Measurements from ENCODE around the gene ANKRD39.

ANKRD39 gene

DNA sequence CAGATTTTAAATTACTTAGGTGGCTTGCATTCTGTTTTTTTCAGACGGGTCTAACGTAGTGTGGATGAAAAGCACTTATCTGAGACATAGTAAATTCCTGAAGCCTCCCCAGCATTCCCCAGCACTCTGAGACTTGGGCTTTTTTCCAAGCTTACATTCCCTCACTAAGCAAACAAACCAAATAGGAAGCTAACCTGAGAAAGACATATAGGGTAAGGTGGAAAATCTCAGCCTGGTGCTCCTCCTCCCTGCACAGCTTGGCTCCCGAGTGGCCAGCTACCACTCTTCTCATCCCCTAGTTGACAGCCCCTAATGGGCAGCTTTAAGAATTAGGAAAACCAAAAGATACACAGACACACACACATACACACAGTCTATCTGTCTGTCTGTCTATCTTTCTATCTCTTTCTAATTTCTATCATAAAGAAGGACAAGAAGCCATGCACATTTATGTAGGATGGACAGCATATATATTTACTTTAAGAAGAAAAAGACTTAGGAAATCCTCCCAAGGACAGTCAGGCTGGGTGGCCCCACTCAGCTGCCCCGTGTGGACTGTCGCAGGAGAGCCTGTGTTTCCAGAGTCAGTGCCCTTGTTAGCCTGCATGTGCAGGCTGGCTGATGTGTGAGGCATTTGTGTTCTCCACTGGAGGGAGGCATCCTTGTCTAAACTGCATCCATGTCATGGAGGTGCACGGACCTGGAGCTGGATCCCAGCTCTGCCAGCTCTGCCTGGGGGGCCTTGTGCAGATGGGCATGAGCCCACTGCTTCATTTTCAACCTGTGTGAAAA, 33.5 kb downstream of the ANKRD39 start:
- no peak for TF ChIP-seq ZNF274 (IDR thresholded peaks at IDR 0.05; ENCODE audit: low read depth, low read length)
- no peak overlapping the region for H3K4me3 ChIP-seq (ENCODE audit: low read length)

DNA sequence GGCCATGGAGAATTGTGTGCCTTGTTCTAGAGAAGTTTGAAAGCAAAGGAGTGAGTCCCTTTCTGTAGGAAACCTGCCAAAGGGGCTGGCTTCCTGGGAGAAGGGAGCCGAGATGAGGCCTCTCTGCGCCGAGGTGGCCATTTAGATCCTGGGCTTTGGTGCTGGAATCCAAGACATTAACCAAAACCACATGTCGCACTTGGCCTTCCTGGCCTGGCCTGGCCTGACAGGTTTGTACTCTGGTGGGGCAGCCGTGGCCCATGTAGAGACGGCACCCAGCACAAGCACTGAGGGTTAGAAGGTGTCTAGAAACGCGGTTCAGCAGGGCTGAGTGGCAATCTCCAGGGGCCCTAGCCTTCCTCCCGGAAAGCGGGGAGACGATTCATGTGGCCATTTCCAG, 34.6 kb downstream of the ANKRD39 start:
- H3K4me3 ChIP-seq (ENCODE audit: low read length) = no peak overlapping the region
- no peak for TF ChIP-seq ZNF274 (IDR thresholded peaks at IDR 0.05; ENCODE audit: low read depth, low read length)

DNA sequence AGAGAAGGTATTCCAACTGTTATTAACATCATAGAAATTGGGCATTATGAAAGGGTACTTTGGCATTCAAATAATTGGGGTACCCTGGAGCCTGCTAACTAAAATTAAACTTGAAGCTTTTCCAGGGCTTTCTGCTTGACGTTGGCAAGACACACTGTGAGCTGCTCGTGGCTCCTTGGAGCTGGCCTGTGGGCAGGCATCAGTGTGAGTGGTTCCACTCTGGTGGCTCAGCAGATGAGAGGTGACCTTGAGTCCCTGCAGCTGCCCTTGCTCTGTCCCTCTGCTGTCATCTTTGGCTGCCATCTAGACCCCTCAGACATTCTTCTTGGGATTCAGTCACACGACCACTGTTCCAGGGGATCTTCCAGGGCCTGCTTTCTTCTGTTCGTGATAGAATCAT, 35.0 kb downstream of the ANKRD39 start:
- TF ChIP-seq ZNF274 (IDR thresholded peaks at IDR 0.05; ENCODE audit: low read depth, low read length) = no peak
- H3K4me3 ChIP-seq (ENCODE audit: low read length) = no peak overlapping the region

DNA sequence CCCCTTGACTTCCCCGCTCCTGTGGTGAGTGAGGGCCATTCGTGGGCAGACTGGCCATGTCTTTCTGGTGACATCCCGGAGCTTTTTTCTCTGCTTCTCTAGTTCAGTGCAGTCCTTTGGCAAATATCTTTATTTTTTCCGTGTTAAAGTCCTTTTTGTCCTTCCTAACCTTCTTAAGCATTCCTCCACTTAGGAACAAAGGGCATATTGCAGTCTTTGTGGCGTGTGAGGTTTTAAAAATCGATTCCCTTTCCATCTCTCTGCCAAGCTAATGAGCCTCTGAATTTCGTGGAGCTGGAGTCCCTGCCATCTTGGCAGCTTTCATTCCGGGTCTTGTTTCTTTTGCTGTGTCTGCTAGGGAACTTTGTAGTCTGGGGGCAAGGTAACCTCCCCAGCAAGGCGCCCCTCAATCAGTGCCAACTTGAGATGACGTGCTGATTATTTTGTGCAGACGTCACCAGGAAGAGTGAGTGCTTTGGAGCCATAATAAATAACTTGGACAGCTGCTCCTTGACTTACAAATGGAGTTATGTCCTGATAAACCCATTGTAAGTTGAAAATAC, 36.6 kb downstream of the ANKRD39 start:
- no peak for TF ChIP-seq ZNF274 (IDR thresholded peaks at IDR 0.05; ENCODE audit: low read depth, low read length)
- H3K4me3 ChIP-seq (ENCODE audit: low read length) = no peak overlapping the region

DNA sequence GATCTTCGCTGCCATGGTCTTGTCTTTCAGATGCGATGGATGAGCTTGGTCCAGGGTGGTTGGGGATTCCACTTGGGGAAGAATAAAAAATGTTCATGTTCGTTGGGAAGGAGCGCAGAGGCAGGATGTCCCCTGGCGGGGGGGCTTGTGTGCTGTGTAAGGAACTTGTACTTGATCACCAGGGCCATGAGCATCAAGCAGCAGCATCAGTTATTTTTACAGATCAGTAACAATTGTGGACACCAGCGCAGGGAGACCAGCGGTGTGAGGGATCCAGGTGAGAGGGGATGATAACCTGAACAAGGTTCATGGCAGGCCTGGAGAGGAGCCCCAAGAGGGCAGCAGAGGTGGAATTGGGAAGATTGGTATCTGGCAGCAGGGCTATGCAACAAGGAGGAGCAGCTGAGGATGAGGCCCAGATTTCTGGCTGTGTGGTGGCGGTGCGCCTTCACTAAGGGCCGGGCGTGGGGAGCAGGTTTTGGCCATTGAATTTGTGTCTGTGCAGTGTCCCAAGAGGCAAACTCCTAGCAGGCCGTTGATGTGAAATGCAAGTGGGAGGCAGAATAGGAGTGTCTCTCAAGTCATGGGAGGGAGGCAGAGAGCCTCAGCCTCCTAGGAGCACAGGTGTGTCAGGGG, 37.8 kb downstream of the ANKRD39 start:
- no peak for TF ChIP-seq ZNF274 (IDR thresholded peaks at IDR 0.05; ENCODE audit: low read depth, low read length)
- no peak overlapping the region for H3K4me3 ChIP-seq (ENCODE audit: low read length)

DNA sequence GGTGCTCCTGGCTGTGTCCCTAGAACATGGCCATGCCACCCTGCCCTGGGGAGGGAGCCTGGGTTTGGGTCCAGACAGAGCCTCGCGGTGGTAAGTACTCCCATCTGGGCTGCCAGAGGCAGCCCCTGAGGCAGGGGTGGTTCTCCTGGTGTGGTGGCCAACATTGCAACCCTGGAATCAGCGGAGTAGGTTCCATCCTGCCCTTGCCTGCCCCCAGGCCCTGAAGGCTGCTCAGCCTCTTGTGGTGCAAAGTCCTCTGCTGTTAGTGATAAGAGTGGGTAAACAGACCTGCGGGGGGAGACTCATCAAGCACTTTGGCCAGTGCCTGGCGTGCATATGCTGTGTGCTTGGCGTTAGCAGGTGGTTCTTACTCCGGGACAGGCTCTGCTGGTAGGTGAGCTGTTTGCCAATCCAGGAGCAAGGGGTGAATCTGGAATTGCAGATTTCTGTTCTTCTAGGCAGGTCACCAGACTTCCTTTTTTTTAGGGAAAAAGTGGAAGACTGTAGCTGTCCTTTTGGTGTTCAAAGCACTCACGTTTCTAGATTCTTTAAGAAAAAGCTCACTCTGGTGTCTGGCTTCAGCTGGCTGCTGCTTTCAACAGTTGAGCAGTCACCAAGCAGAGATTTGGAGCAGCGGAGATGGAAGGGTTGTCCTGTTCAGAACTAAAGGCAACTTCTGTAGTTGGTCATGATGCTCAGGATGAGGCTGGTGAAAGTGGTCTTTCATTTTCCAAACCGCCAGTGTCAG, 38.5 kb downstream of the ANKRD39 start:
- H3K4me3 ChIP-seq (ENCODE audit: low read length) = no peak overlapping the region
- no peak for TF ChIP-seq ZNF274 (IDR thresholded peaks at IDR 0.05; ENCODE audit: low read depth, low read length)

DNA sequence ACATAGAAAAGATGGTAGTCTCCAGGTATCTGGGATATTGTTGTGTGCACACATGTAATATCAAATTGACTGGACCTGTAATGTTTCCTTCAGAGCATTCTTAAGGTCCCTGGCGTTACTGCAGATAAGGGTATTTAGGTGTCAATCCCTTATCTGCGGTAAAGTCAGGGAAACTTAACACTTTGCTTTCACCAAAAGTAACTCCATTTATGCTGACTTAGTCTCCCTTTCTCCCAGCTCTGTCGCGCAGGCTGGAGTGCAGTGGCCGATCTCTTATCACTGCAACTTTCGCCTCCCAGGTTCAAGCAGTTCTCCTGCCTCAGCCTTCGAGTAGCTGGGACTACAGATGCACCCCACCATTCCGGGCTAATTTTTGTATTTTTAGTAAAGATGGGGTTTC, 39.9 kb downstream of the ANKRD39 start:
- no peak for TF ChIP-seq ZNF274 (IDR thresholded peaks at IDR 0.05; ENCODE audit: low read depth, low read length)
- H3K4me3 ChIP-seq (ENCODE audit: low read length) = peak overlapping the region; percentile 74

DNA sequence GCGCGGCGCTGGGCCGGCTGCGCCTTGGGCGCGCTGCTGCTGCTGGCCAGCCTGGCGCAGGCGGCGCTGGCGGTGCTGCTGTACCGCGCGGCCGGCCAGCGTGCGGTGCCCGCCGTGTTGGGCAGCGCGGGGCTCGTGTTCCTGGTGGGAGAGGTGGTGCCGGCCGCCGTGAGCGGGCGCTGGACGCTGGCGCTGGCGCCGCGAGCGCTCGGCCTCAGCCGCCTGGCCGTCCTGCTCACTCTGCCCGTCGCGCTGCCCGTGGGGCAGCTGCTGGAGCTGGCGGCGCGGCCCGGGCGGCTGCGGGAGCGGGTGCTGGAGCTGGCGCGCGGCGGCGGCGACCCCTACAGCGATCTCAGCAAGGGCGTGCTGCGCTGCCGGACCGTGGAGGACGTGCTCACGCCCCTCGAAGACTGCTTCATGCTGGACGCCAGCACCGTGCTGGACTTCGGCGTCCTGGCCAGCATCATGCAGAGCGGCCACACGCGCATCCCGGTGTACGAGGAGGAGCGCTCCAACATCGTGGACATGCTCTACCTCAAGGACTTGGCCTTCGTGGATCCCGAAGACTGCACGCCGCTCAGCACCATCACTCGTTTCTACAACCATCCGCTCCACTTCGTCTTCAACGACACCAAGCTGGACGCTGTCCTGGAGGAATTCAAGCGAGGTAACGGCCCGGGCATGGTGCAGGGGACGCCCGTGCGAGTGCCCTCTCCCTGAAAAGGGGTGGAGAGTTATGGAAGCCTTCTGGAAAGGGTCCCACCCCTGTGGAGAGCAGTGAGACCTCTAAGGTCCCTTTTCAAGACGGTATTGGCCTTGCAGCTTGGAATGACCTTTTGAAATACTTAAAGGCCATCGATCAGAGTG, 40.7 kb downstream of the ANKRD39 start:
- H3K4me3 ChIP-seq (ENCODE audit: low read length) = peak overlapping the region; percentile 74
- TF ChIP-seq ZNF274 (IDR thresholded peaks at IDR 0.05; ENCODE audit: low read depth, low read length) = no peak

DNA sequence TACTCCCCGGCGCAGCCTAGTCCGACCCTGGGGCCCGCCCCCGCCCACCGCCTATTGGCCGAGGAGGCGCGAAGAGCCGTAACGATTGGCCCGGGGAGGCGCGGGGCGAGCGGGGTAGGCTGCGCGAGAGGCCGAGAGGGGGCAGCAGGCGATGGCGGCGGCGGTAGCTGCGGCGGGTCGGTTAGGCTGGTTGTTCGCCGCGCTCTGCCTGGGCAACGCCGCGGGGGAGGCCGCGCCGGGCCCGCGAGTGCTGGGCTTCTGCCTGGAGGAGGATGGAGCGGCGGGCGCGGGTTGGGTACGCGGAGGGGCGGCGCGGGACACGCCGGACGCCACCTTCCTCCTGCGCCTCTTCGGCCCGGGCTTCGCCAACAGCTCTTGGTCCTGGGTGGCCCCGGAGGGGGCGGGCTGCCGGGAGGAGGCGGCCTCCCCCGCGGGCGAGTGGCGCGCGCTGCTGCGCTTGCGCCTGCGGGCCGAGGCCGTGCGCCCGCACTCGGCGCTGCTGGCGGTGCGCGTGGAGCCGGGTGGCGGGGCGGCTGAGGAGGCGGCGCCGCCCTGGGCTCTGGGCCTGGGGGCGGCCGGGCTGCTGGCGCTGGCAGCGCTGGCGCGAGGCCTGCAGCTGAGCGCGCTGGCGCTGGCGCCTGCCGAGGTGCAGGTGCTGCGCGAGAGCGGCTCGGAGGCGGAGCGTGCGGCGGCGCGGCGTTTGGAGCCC, 41.5 kb downstream of the ANKRD39 start, which contains the start of gene CNNM3:
CNNM3 (plus strand) TSS at position 142 of the 709 bp plus-strand sequence; CDS start at position 152, 10 bp downstream.
- peak within 1 kb of the TSS; percentile 88 for H3K4me3 ChIP-seq (ENCODE audit: low read length)
- TF ChIP-seq ZNF274 (IDR thresholded peaks at IDR 0.05; ENCODE audit: low read depth, low read length) = no peak

DNA sequence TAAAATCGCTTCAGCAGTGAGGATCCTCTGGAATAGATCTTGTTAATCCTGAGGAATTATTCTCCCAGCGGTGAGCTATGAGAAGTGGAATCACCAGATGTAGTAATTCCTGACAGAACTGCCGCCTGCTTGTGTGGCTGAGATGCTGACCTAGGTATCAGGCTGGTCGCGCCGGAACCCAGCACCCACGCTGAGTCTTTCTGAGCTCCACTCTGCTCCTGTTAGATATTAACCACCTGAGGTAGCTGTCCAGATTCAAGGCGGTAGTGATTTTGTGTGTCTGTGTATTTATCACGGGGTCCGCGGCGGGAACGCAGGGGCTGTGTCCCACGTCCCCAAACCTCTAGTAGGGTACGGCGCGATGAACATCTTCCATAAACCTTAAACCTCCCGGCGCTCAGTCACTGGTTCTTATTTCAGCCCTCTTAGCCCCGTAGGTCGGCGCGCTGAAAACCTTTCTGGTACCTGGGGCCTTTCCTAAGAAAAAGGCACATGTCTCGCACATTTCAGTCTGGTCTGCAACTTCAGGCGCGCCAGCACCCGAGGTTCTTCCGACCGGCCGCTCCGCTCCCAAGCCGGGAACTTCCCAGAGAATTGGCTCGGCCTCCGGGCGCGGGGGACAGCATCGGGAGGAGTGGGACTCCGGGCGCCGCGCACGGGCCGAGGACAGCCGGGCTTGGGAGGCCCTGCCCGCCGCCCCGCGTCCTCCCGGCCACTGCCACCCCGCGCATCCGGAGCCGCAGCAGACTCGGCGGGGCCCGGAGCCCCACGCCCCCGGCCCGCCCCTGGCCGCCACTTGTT, 42.3 kb downstream of the ANKRD39 start:
- no peak for TF ChIP-seq ZNF274 (IDR thresholded peaks at IDR 0.05; ENCODE audit: low read depth, low read length)
- peak overlapping the region; percentile 88 for H3K4me3 ChIP-seq (ENCODE audit: low read length)

DNA sequence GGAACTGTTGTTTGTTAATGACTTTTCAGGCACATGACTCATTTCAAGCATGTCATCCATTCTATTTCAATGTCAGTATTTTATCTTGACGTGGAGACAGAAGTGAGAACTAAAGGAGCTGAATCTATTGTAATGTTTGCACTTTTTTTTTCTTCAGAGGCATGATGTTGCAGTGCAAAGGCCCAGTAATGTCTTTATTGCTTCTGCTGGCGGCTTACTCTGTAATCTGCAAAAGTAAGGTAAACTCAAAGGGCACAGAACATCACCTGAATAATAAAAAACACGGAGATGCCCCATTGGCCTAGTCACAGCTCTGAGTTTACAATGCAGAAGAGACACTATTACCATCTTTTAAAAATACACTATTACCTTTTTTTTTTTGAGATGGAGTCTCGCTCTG, 44.2 kb downstream of the ANKRD39 start:
- H3K4me3 ChIP-seq (ENCODE audit: low read length) = no peak overlapping the region
- TF ChIP-seq ZNF274 (IDR thresholded peaks at IDR 0.05; ENCODE audit: low read depth, low read length) = no peak

DNA sequence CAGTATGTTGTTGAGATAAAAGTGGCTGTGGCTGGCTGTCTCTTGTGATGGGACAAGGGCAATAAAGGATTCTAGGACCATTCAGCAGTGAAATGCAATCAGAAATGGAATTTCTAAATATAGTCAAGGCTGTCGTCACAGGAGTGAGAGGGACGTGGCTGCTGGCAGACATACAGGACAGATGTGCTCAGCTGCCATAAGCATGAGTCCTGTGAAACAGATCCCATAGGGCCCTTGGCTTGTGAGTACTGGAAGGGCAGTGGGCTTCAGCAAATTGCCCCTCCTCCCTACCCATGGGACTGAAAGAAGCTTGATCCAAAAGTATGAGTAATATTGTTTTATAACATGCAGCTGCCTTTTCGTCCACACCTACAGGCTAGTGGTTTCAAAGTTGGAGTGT, 45.9 kb downstream of the ANKRD39 start:
- no peak for TF ChIP-seq ZNF274 (IDR thresholded peaks at IDR 0.05; ENCODE audit: low read depth, low read length)
- no peak overlapping the region for H3K4me3 ChIP-seq (ENCODE audit: low read length)
